Caco-2 (cell line): ENCODE measurements around the gene APEH. TPM values are rescaled to one million over a fixed set of nuclear protein-coding genes. Genes with fewer than 3 reads are reported as not detected.

ENCODE experiments used
- BruUV-seq: library from RNA; stranded (reverse); fragments of 400-500 nt; replicated peaks from 2 replicates; lab custom pipeline; 2021; lab: Mats Ljungman, UMichigan
- CTCF ChIA-PET: fragments of 300-600 bp; sonication (Branson Sonifier 250); formaldehyde crosslinking; loops from one replicate; lab custom pipeline; 2022; ENCODE audit warnings: antibody characterized with exemption; lab: Charles Lee
- POLR2A ChIA-PET: fragments of 300-600 bp; sonication (Branson Sonifier 250); formaldehyde crosslinking; loops from one replicate; lab custom pipeline; 2022; ENCODE audit warnings: antibody characterized with exemption; lab: Charles Lee
- DNase-seq, 2 experiments: peaks; one replicate each; pipeline versions ENCODE4 v3.0.0 to v3.0.0-alpha.2; 2020 to 2022
- H3K27me3 ChIP-seq: replicated peaks from 2 replicates; pipeline ENCODE4 v1.6.0; 2011; ENCODE audit warnings: low read length; ENCODE audit not compliant: control insufficient read depth, insufficient read depth
- H3K36me3 ChIP-seq: 2 replicates; pipeline ENCODE4 v1.5.1; 2011; ENCODE audit warnings: low read length; ENCODE audit not compliant: control insufficient read depth, insufficient read depth
- H3K4me1 ChIP-seq: fragments of 250-450 bp; sonication (Bioruptor Pico); 2 replicates; pipeline ENCODE4 v1.5.1; 2020; ENCODE audit warnings: mild to moderate bottlenecking
- H3K4me3 ChIP-seq: 2 replicates; pipeline ENCODE4 v1.5.1; 2011; ENCODE audit warnings: low read depth, mild to moderate bottlenecking, control low read depth, low read length
- H3K9me3 ChIP-seq: fragments of 250-450 bp; sonication (Bioruptor Pico); 2 replicates; pipeline ENCODE4 v1.5.1; 2020; ENCODE audit warnings: mild to moderate bottlenecking, moderate library complexity
- H3K27ac Mint-ChIP-seq: one replicate; pipeline ENCODE4 v1.8.0; 2022; ENCODE audit warnings: mixed read lengths; ENCODE audit not compliant: unreplicated experiment
- H3K27me3 Mint-ChIP-seq: one replicate; pipeline ENCODE4 v1.8.0; 2022; ENCODE audit warnings: mixed read lengths; ENCODE audit not compliant: insufficient read depth, unreplicated experiment
- H3K36me3 Mint-ChIP-seq: one replicate; pipeline ENCODE4 v1.8.0; 2022; ENCODE audit warnings: mild to moderate bottlenecking, mixed read lengths; ENCODE audit not compliant: insufficient read depth, unreplicated experiment
- H3K4me1 Mint-ChIP-seq: one replicate; pipeline ENCODE4 v1.8.0; 2022; ENCODE audit warnings: low read depth, mixed read lengths; ENCODE audit not compliant: unreplicated experiment
- H3K4me3 Mint-ChIP-seq: one replicate; pipeline ENCODE4 v1.8.0; 2022; ENCODE audit warnings: mild to moderate bottlenecking, moderate library complexity, mixed read lengths; ENCODE audit not compliant: unreplicated experiment
- H3K9me3 Mint-ChIP-seq: one replicate; pipeline ENCODE4 v1.8.0; 2022; ENCODE audit warnings: mixed read lengths; ENCODE audit not compliant: unreplicated experiment
- CTCF ChIP-seq, 2 experiments: fragments of 200-600 bp in 1 of 2; IDR thresholded peaks; 1 replicate in 1 of 2; 2 replicates in 1 of 2; pipeline versions ENCODE4 v1.5.1 to v1.8.0; 2011 to 2022; ENCODE audit warnings: antibody characterized with exemption in 1 of 2, control low read depth in 1 of 2, inconsistent platforms in 1 of 2, low read depth in 1 of 2, low read length in 1 of 2, mild to moderate bottlenecking in 1 of 2, moderate library complexity in 1 of 2; ENCODE audit not compliant: insufficient read depth in 1 of 2, severe bottlenecking in 1 of 2, unreplicated experiment in 1 of 2
- intact Hi-C: fragments of 100-400 bp; cut with micrococcal nuclease; formaldehyde crosslinking; loops from one replicate; pipeline ENCODE4 v1.10.0; 2022; ENCODE audit not compliant: unreplicated experiment
- total RNA-seq: library from RNA; stranded (reverse); gene quantifications from 2 replicates; pipeline ENCODE4 v1.2.3, GENCODE V29; 2022

APEH gene
- total RNA-seq, 1 experiment from 2014 or later = 236 TPM

GRCh38 chr3:49668861-49669260 lies 5.3 kb upstream of the APEH start:
- Mint-ChIP-seq H3K36me3 (peaks cover 18% of the 10 kb centered on the region), H3K9me3 (no peaks in the 10 kb centered on the region), H3K4me3 (peak overlapping the region; percentile 34), H3K4me1 (peaks cover 35% of the 10 kb centered on the region), H3K27ac (no peak overlapping the region), H3K27me3 (no peaks in the 10 kb centered on the region)
- POLR2A ChIA-PET = no interaction called here
- H3K4me3 ChIP-seq = no peak overlapping the region
- intact Hi-C loops = no loop called here
- no peaks in the 10 kb centered on the region for H3K36me3 ChIP-seq
- H3K4me1 ChIP-seq = peaks cover 28% of the 10 kb centered on the region
- CTCF ChIA-PET = interaction anchor here (1.8 kb wide), 1 partner anchor 129 kb away, joined by 20 read pairs; no protein-coding TSS in a partner anchor
- no peaks in the 10 kb centered on the region for H3K9me3 ChIP-seq
- no peak for DNase-seq
- no peak for TF ChIP-seq CTCF (IDR thresholded peaks at IDR 0.05; ENCODE audit: insufficient read depth in 1 of 2, low read depth in 1 of 2, low read length in 1 of 2, severe bottlenecking in 1 of 2, unreplicated experiment in 1 of 2)
- H3K27me3 ChIP-seq = no peaks in the 10 kb centered on the region
- BruUV-seq = no TSS peak

GRCh38 chr3:49669352-49669751 lies 4.8 kb upstream of the APEH start:
- ChIA-PET POLR2A (interaction anchor here (0.8 kb wide), 1 partner anchor 129 kb away, joined by 3 read pairs; no protein-coding TSS in a partner anchor), CTCF (interaction anchor here (1.8 kb wide), 1 partner anchor 130 kb away, joined by 20 read pairs; no protein-coding TSS in a partner anchor)
- Histone ChIP-seq H3K27me3 (no peaks in the 10 kb centered on the region), H3K4me1 (peaks cover 28% of the 10 kb centered on the region), H3K9me3 (no peaks in the 10 kb centered on the region), H3K4me3 (no peak overlapping the region), H3K36me3 (no peaks in the 10 kb centered on the region)
- H3K27ac Mint-ChIP-seq = no peak overlapping the region
- BruUV-seq = no TSS peak
- no peaks in the 10 kb centered on the region for H3K27me3 Mint-ChIP-seq
- H3K9me3 Mint-ChIP-seq = no peaks in the 10 kb centered on the region
- peaks cover 23% of the 10 kb centered on the region for H3K36me3 Mint-ChIP-seq
- H3K4me1 Mint-ChIP-seq = peaks cover 35% of the 10 kb centered on the region
- TF ChIP-seq CTCF (IDR thresholded peaks at IDR 0.05; ENCODE audit: insufficient read depth in 1 of 2, low read depth in 1 of 2, low read length in 1 of 2, severe bottlenecking in 1 of 2, unreplicated experiment in 1 of 2) = no peak
- intact Hi-C loops = no loop called here
- DNase-seq = no peak
- no peak overlapping the region for H3K4me3 Mint-ChIP-seq

- DNase-seq = no peak
- peaks cover 31% of the 10 kb centered on the region for H3K36me3 Mint-ChIP-seq
- no peaks in the 10 kb centered on the region for H3K27me3 Mint-ChIP-seq
- H3K9me3 Mint-ChIP-seq = no peaks in the 10 kb centered on the region
- no TSS peak for BruUV-seq
- intact Hi-C loops = loop anchor here (1.0 to 5.0 kb wide), 3 partner anchors 84 to 217 kb away; no protein-coding TSS in a partner anchor
- H3K9me3 ChIP-seq = no peaks in the 10 kb centered on the region
- no peak overlapping the region for H3K27ac Mint-ChIP-seq
- ChIA-PET CTCF (interaction anchor here (0.6 to 1.7 kb wide), 5 partner anchors 14 to 216 kb away, joined by 3 to 73 read pairs (median 14); partner anchors contain the start of gene INKA1), POLR2A (interaction anchor here (0.5 to 1.2 kb wide), 2 partner anchors 131 to 331 kb away, joined by 3 to 10 read pairs; no protein-coding TSS in a partner anchor)
- no peaks in the 10 kb centered on the region for H3K27me3 ChIP-seq
- no peak overlapping the region for H3K4me3 Mint-ChIP-seq
- no peak for TF ChIP-seq CTCF (IDR thresholded peaks at IDR 0.05; ENCODE audit: insufficient read depth in 1 of 2, low read depth in 1 of 2, low read length in 1 of 2, severe bottlenecking in 1 of 2, unreplicated experiment in 1 of 2)
- peaks cover 28% of the 10 kb centered on the region for H3K4me1 Mint-ChIP-seq
- peaks cover 1% of the 10 kb centered on the region; the same call in 1 of the 2 replicates for H3K36me3 ChIP-seq
- H3K4me3 ChIP-seq = no peak overlapping the region
- peaks cover 30% of the 10 kb centered on the region for H3K4me1 ChIP-seq
Observed at GRCh38 chr3:49670940-49671290, 3.2 kb upstream of the APEH start.
